HAP-1 (cell line): ENCODE measurements around the gene UBC.
A peak's percentile ranks its signal among the peaks of the same experiment; 100 is the strongest.
"Not testable (repeated sequence)": the region's sequence is repeated elsewhere in the genome, so short reads cannot be mapped to it uniquely, and the experiment has no call there.

Source experiments
- DNase-seq, 2 experiments: peaks; one replicate each; pipeline ENCODE4 v3.0.0-alpha.2; 2016 to 2020; ENCODE audit warnings: low spot score in 2 of 2
- H3K27me3 ChIP-seq: fragments of 250-450 bp; sonication (Bioruptor Pico); 2 replicates; pipeline ENCODE4 v1.5.1; 2020; ENCODE audit warnings: low read depth, mild to moderate bottlenecking, moderate library complexity
- H3K36me3 ChIP-seq: fragments of 250-450 bp; sonication (Bioruptor Pico); replicated peaks from 2 replicates; pipeline ENCODE4 v1.5.1; 2020; ENCODE audit warnings: mild to moderate bottlenecking
- H3K4me1 ChIP-seq: fragments of 250-450 bp; sonication (Bioruptor Pico); 2 replicates; pipeline ENCODE4 v1.5.1; 2020; ENCODE audit warnings: mild to moderate bottlenecking
- H3K4me3 ChIP-seq: fragments of 250-450 bp; sonication (Bioruptor Pico); 2 replicates; pipeline ENCODE4 v1.5.1; 2020; ENCODE audit warnings: mild to moderate bottlenecking, moderate library complexity
- H3K9me3 ChIP-seq: fragments of 250-450 bp; sonication (Bioruptor Pico); 2 replicates; pipeline ENCODE4 v1.5.1; 2020; ENCODE audit warnings: mild to moderate bottlenecking, moderate library complexity
- in situ Hi-C: fragments of 300-500 bp; cut with MboI; formaldehyde crosslinking; loops from 3 replicates; pipeline ENCODE4 v1.14.3; 2020; ENCODE audit warnings: low sequenced_read_pairs, inconsistent platforms, mixed read lengths

The UBC gene

DNA sequence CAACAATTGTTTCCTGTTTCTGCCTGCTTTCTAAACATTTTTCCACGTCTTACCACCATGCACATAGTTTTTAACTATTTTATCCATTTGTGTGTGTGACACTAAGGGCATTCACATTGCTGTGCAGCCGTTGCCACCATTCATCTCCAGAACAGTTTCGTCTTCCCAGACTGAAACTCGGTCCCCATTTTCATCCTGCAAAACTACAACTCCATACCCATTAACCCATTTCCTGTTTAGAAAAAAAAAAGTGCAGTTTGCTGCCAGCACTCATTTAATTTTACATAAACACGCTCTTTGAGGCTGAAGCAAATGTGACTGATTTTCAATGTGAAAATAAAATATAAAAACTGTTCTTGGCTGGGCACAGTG, 15.5 kb downstream of the UBC start:
- no peak for DNase-seq
- Histone ChIP-seq H3K27me3 (no peaks in the 10 kb centered on the region), H3K9me3 (no peaks in the 10 kb centered on the region; the same call in 1 of the 2 replicates), H3K4me3 (no peak overlapping the region), H3K4me1 (no peaks in the 10 kb centered on the region), H3K36me3 (no peaks in the 10 kb centered on the region)
- in situ Hi-C loops, result no loop called here

DNA sequence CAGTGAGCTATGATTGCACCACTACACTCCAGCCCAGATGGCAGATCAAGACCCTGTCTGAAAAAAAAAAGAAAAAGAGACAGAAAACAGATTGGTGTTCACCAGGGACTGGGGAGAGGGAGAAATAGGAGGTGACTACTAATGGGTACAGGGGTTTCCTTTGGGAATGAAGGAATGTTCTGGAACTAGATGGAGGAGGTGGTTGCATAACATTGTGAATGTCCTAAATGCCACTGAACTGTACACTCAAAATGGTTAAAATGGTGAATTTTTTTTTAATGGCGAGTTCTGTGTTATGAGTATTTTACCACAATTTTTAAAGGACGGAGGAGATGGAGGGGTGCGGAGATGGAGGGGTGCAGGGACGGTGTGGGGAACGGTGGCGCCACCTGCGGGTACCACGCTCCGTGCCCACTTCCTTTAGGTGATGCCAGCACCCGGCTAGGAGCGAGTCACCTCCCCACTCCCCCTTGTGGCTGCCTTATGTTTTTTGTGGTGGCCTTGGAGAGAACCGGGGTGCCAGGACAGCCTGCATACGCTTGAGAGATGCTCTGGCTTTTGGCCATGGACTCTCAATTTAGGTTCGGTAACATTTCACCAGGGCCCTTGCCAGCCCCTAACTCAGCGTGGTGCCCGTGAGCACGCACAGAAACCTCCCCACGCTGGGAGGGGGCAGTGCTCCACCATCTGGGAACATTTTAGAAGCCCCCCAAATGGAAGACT, 16.1 kb downstream of the UBC start:
- no peaks in the 10 kb centered on the region for H3K27me3 ChIP-seq
- no peaks in the 10 kb centered on the region for H3K4me1 ChIP-seq
- no peaks in the 10 kb centered on the region for H3K36me3 ChIP-seq
- H3K4me3 ChIP-seq, result no peak overlapping the region
- DNase-seq, result peak in 1 of 2 experiments; percentile 52
- H3K9me3 ChIP-seq, result no peaks in the 10 kb centered on the region; the same call in 1 of the 2 replicates
- in situ Hi-C loops, result no loop called here

DNA sequence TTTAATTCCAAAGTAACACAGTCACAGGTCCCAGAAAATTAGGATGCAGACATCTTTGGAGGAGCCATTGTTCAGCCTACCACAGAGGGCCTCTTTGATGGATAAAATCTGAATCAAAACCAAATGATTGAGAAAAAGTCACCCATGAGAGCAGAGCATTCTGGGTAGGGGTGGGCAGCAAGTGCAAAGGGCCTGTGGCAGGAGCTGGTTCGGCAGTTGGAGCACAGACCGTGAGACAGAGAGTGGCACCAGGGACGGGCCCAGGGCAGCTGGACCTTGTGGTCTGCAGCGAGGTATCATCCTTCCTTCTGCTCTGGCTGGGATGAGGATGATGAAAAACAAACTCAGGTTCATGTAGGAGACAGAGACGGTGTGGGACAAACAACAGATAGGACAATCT, 18.0 kb downstream of the UBC start:
- Histone ChIP-seq H3K4me1 (no peaks in the 10 kb centered on the region), H3K27me3 (no peaks in the 10 kb centered on the region), H3K9me3 (no peaks in the 10 kb centered on the region; the same call in 1 of the 2 replicates), H3K36me3 (no peaks in the 10 kb centered on the region), H3K4me3 (no peak overlapping the region)
- in situ Hi-C loops, result no loop called here
- DNase-seq, result no peak

DNA sequence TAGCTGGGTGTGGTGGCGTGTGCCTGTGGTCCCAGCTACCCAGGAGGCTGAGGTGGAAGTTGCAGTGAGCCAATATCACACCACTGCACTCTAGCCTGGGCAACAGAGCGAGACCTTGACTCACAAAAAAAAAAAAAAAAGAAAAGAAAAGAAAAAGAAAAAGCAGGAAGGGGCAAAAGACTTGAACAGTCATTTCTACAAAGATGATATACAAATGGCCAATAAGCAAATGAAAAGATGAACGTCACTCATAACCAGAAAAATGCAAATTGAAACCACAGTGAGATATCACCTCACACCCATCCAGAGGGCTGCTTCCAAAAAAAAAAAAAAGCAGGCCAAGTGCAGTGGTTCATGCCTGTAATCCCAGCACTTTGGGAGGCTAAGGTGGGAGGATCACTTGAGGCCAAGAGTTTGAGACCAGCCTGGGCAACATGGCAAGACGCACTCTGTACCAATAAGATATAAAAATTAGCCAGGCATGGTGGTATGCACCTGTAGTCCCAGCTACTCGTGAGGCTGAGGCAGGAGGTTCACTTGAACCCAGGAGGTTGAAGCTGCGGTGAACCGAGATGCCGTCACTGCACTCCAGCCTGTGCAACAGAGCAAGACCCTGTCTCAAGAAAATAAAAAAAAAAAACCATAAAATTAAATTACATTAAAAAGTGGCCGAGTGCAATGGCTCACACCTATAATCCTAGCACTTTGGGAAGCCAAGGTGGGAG, 20.5 kb downstream of the UBC start:
- in situ Hi-C loops, result no loop called here
- H3K4me3 ChIP-seq, result no peak overlapping the region

DNA sequence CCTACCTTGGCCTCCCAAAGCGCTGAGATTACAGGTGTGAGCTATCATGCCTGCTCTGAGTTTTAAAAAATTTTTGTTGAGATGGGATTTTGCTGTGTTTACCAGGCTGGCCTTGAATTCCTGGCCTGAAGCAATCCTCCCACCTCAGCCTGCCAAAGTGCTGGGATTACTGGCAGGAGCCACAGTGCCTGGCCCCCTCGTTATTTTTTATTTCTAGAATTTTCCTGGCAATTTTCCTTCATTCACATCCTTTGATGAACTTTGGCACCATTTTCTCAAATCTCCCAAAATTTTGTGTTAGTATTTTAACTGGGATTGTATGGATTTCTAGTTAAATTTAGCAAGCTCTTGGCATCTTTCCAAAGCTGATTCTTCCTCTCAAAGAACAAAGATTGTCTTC, 26.2 kb downstream of the UBC start:
- no peak overlapping the region for H3K4me3 ChIP-seq
- DNase-seq, result peak in 1 of 2 experiments; percentile 41
- no peaks in the 10 kb centered on the region for H3K36me3 ChIP-seq
- peaks cover 18% of the 10 kb centered on the region for H3K4me1 ChIP-seq
- no peaks in the 10 kb centered on the region for H3K27me3 ChIP-seq
- in situ Hi-C loops, result no loop called here
- H3K9me3 ChIP-seq, result no peaks in the 10 kb centered on the region

More for the DNA sequence above, 20.5 kb downstream of the UBC start:
- DNase-seq, result no peak
- no peaks in the 10 kb centered on the region; the same call in 1 of the 2 replicates for H3K9me3 ChIP-seq
- peaks cover 1% of the 10 kb centered on the region for H3K4me1 ChIP-seq
- H3K27me3 ChIP-seq, result no peaks in the 10 kb centered on the region
- H3K36me3 ChIP-seq, result no peaks in the 10 kb centered on the region

DNA sequence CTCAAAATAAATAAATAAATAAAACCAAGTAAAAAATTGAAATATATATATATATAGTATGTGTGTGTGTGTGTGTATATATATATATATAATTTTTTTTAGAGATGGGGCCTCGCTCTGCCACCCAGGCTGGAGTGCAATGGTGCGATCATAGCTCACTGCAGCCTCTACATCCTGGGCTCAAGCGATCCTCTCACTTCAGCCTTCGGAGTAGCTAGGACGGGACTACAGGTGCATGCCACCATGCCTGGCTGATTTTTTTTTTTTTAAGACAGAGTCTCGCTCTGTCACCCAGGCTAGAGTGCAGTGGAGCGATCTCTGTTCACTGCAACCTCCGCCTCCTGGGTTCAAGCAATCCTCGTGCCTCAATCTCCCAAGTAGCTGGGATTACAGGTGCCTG, 26.7 kb downstream of the UBC start:
- H3K27me3 ChIP-seq, in situ Hi-C loops, H3K36me3 ChIP-seq, DNase-seq, H3K4me3 ChIP-seq, H3K9me3 ChIP-seq: not testable (repeated sequence)
- H3K4me1 ChIP-seq, result peaks cover 18% of the 10 kb centered on the region

DNA sequence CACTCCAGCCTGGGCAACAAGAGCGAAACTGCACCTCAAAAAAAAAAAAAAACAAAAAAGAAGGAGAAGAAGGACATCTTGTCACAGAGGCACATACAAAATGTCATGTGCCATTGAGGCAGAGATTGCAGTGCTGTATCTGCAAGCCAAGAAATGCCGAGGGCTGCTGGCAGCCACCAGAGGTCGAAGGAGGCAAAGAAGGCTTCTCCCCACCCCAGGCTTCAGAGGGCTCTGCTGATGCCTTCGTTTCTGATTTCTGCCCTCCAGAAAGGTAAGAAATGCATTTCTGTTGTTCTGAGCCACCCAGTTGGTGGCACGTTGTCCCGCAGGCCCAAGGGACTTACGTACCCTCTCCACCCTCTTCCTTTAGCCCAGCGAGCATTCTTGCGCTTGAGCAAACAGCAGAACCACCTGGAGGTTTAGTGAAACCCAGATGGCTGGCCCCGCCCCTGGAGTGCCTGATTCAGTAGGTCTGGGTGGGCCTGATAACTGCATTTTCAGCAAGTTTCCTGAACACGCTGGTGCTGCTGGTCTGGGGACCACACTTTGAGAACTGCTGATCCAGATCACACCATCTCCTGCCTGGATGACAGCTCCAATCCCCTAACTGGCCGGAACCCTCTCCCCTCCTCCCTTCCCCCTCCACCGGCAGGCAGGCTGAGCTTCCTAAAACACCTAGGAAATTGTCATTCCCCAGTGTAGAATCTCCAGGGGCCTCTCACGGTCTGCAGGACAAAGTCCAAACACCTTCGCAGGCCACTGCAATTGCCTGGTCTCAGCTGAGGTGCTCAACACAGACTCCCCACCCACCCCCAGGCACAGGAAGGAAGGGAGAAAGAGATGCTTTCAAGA, 29.6 kb downstream of the UBC start:
- in situ Hi-C loops, result no loop called here
- Histone ChIP-seq H3K27me3 (no peaks in the 10 kb centered on the region), H3K36me3 (no peaks in the 10 kb centered on the region), H3K9me3 (no peaks in the 10 kb centered on the region), H3K4me1 (peaks cover 18% of the 10 kb centered on the region), H3K4me3 (no peak overlapping the region)
- DNase-seq, result no peak

DNA sequence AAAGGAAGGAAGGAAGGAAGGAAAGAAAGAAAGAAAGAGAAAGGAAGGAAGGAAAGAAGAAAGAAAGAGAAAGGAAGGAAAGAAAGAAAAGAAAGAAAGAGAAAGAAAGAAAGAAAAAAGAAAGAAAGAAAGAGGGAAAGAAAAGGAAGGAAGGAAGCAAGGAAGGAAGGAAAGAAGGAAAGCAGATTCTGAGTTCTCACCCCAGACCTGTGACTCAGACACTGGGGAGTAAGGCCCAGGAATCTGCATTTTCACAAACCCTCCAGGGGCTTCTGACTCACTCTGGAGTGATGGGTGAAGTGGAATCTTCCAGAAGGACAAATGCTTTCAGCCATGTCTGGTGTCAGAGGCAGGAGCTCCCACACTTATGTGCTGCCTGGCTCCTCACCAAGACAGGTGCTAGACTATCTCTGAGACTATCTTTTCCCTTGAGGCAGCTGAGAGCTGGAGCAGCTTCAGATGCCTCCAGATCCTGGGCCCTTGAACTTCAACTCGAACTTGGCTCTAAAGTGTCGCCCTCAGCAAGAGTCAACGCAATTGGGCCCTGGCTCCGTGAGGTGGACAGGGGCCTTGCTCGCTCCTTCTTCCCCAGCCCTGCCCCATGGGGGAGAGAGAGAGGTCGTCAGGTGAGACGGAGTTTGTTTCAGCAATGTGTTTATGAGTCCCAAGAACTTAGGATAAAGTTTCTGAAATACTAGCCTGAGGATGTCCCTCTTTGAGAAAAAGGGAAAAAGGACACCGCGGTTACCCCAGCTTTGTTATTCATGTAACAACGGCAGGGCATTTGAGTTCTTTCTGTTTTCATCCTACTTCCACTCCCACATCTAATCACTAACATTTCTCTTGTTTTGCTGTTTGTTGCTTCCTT, 31.0 kb downstream of the UBC start:
- Histone ChIP-seq H3K36me3 (no peaks in the 10 kb centered on the region), H3K9me3 (no peaks in the 10 kb centered on the region), H3K4me3 (no peak overlapping the region), H3K27me3 (no peaks in the 10 kb centered on the region), H3K4me1 (peaks cover 12% of the 10 kb centered on the region)
- DNase-seq, result peak in 1 of 2 experiments; percentile 32
- in situ Hi-C loops, result no loop called here

DNA sequence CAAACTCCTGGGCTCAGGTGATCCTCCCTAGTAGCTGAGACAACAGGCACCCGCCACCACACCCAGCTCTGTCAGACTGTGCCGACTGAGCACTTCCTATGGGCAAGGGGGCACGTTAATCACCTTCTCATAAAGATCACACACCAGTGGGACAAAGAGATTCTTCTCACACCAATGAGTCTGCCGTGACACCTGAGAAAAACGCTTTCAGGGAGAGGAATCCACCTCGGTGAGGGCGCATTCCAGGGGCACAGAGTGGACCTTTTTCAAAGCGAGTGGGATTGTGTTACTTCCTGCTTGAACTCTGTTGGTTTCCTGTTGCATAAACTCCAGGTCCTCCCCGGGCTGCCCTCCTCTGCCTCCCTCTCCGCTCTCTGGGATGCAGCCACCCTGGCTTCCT, 33.3 kb downstream of the UBC start:
- no peak for DNase-seq
- Histone ChIP-seq H3K27me3 (no peaks in the 10 kb centered on the region), H3K4me1 (peaks cover 7% of the 10 kb centered on the region), H3K9me3 (no peaks in the 10 kb centered on the region), H3K36me3 (no peaks in the 10 kb centered on the region), H3K4me3 (no peak overlapping the region)
- in situ Hi-C loops, result no loop called here

DNA sequence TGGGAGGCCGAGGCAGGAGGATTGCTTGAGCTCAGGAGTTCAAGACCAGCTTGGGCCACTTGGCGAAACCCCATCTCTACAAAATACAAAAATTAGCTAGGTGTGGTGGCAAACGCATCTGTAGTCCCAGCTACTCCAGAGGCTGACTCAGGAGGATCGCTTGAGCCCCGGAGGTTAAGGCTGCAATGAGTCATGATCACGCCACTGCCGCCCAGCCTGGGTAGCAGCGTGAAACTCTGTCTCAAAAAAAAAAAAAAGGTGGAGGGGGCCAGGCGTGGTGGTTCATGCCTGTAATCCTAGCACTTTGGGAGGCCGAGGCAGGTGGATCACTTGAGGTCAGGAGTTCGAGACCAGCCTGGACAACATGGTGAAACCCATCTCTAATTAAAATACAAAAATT, 34.1 kb downstream of the UBC start:
- H3K4me3 ChIP-seq, H3K27me3 ChIP-seq, DNase-seq, H3K9me3 ChIP-seq, H3K36me3 ChIP-seq, in situ Hi-C loops, H3K4me1 ChIP-seq: not testable (repeated sequence)

DNA sequence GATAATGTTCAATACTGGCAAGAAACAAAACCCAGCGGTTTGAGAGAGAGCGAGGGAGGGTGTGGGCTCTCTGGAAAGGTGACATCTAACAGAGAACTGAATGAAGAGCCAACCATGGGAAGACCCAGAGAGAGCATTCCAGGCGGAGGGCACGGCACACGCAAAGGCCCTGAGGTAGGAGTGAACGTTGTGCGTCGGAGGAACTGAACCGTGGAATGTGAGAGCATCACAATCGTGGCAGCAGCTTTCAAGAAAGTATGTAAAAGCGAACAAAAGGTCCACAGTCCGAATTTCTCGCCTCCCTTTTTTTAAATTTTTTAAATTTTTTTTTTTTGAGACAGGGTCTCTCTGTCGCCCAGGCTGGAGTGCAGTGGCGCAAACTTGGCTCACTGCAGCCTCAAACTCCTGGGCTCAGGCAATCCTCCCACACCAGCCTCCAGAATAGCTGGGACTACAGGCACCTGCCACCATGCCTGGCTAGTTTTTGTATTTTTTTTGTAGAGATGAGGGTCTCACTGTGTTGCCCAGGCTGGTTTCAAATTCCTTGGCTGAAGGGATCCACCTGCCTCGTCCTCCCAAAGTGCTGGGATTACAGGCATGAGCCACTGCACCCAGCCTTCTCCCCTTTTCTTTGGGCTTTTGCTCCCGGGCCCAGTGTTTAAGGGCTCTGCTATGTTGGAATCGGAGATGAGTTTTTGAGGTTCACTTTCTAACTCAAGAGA, 35.5 kb downstream of the UBC start:
- H3K9me3 ChIP-seq, result no peaks in the 10 kb centered on the region
- no peaks in the 10 kb centered on the region for H3K36me3 ChIP-seq
- H3K4me1 ChIP-seq, result peaks cover 4% of the 10 kb centered on the region
- H3K27me3 ChIP-seq, result no peaks in the 10 kb centered on the region
- no peak overlapping the region for H3K4me3 ChIP-seq
- in situ Hi-C loops, result no loop called here
- DNase-seq, result no peak

DNA sequence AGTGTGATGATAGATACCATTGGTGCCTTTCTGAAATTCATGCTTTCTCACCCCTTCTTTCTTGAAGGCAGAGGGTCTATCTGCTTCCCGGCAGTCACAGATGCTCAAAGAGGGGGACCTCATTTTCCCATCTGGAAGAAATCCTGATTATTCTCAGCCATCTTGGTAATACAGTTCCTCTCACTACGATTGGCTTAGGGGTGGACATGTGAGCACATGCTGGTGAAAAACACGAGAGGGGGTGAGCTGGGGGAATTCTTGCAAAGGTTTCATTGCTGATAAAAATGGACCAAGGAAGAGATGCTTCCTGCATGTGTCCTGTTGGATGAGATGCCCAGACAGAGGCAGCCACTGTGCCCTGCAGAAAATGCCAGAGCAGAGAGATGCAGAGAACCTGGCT, 37.0 kb downstream of the UBC start:
- in situ Hi-C loops, result no loop called here
- DNase-seq, result no peak
- H3K27me3 ChIP-seq, result no peaks in the 10 kb centered on the region

DNA sequence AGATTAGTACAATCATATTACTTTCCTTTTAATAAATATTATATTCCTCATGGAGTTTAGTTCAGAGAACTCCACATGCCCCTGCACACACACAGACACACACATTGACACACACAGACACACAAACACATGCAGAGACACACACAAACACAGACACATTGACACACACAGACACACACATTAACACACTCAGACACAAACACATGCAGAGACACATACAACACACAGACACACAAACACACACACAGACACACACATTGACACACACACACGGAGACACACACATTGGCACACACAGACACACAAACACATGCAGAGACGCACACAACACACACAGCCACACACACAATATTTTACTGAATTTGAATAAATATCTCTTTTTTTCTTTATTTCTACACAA, 38.3 kb downstream of the UBC start:
- H3K9me3 ChIP-seq, result no peaks in the 10 kb centered on the region
- H3K36me3 ChIP-seq, result no peaks in the 10 kb centered on the region
- no peak overlapping the region for H3K4me3 ChIP-seq
- no peaks in the 10 kb centered on the region for H3K4me1 ChIP-seq
- in situ Hi-C loops, result no loop called here
- H3K27me3 ChIP-seq, result no peaks in the 10 kb centered on the region
- DNase-seq, result no peak

More for the DNA sequence above, 37.0 kb downstream of the UBC start:
- no peaks in the 10 kb centered on the region for H3K4me1 ChIP-seq
- H3K36me3 ChIP-seq, result no peaks in the 10 kb centered on the region
- H3K9me3 ChIP-seq, result no peaks in the 10 kb centered on the region
- H3K4me3 ChIP-seq, result no peak overlapping the region
